ENCODE measurements around the gene DEFB132. TPM values are rescaled to one million over a fixed set of nuclear protein-coding genes. Genes with fewer than 3 reads are reported as not detected.
A peak's percentile ranks its signal among the peaks of the same experiment; 100 is the strongest.

Gene DEFB132
- total and polyA plus RNA-seq, 2 of the 13 experiments (the other 11 are each of a cell fraction or from before 2014, with no cell fraction given), result not detected

DNA sequence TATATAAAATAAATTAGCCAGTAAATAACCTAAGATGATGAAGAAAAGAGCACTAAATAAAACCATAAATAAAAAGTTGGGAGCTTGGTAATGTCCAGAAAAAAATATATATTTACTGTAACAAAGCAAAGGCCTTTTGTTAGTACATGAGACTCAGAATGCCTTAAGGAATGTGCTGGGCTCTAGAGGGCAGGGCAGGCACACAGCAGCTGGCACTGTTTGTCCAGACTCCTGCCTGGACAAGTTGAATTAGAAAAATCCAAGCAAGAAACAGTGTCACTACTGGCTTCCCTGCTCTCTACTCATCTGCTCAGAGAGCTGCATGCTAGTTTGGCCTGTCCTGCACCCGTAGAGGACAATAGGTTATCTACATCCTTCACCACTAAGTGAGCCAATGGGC lies 21.6 kb upstream of the DEFB132 start:
- Histone ChIP-seq H3K36me3 (replicated peaks in 1 of 2; ENCODE audit: control insufficient read depth in 1 of 2, insufficient read depth in 2 of 2, low read length in 2 of 2) (no peaks in the 10 kb centered on the region), H3K4me2 (ENCODE audit: low read depth, low read length) (no peak overlapping the region), H2AFZ (ENCODE audit: low read length) (no peak overlapping the region), H4K20me1 (ENCODE audit: insufficient read depth, low read length) (no peaks in the 10 kb centered on the region), H3K9ac (ENCODE audit: insufficient read depth, low read depth, low read length) (no peak overlapping the region), H3K4me3 (replicated peaks in 1 of 3; ENCODE audit: insufficient read depth in 1 of 3, low read depth in 2 of 3, low read length in 3 of 3) (no peak overlapping the region), H3K4me1 (ENCODE audit: insufficient read depth, low read length) (no peaks in the 10 kb centered on the region), H3K79me2 (ENCODE audit: insufficient read depth, low read length) (no peaks in the 10 kb centered on the region), H3K27me3 (ENCODE audit: control insufficient read depth in 1 of 2, insufficient read depth in 2 of 2, low read length in 2 of 2) (peaks cover 2 to 11% of the 10 kb centered on the region in 2 experiments; a peak in 3 of 5 replicates), H3K9me3 (ENCODE audit: low read length) (no peaks in the 10 kb centered on the region), H3K27ac (ENCODE audit: extremely low read length, insufficient read depth, low read length) (no peak overlapping the region)
- DNase-seq (ENCODE audit: low spot score) (no peak), FAIRE-seq (no peak), ATAC-seq (peak; percentile 77)
- intact Hi-C loops (cut with micrococcal nuclease; ENCODE audit: unreplicated experiment), result no loop called here
- TF ChIP-seq STAG1 (CRISPR knock-in tag; IDR thresholded peaks at IDR 0.05), result peak; percentile 58
- TF ChIP-seq HDAC1 (CRISPR knock-in tag; IDR thresholded peaks at IDR 0.05), result no peak
- peak; percentile 14; the same call in 1 of the 2 replicates for TF ChIP-seq SMC3 (IDR thresholded peaks at IDR 0.05; ENCODE audit: low read length)
- TF ChIP-seq, protein P1, sequence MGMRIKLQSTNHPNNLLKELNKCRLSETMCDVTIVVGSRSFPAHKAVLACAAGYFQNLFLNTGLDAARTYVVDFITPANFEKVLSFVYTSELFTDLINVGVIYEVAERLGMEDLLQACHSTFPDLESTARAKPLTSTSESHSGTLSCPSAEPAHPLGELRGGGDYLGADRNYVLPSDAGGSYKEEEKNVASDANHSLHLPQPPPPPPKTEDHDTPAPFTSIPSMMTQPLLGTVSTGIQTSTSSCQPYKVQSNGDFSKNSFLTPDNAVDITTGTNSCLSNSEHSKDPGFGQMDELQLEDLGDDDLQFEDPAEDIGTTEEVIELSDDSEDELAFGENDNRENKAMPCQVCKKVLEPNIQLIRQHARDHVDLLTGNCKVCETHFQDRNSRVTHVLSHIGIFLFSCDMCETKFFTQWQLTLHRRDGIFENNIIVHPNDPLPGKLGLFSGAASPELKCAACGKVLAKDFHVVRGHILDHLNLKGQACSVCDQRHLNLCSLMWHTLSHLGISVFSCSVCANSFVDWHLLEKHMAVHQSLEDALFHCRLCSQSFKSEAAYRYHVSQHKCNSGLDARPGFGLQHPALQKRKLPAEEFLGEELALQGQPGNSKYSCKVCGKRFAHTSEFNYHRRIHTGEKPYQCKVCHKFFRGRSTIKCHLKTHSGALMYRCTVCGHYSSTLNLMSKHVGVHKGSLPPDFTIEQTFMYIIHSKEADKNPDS (CRISPR knock-in tag; IDR thresholded peaks at IDR 0.05), result no peak
- TF ChIP-seq, protein P2, sequence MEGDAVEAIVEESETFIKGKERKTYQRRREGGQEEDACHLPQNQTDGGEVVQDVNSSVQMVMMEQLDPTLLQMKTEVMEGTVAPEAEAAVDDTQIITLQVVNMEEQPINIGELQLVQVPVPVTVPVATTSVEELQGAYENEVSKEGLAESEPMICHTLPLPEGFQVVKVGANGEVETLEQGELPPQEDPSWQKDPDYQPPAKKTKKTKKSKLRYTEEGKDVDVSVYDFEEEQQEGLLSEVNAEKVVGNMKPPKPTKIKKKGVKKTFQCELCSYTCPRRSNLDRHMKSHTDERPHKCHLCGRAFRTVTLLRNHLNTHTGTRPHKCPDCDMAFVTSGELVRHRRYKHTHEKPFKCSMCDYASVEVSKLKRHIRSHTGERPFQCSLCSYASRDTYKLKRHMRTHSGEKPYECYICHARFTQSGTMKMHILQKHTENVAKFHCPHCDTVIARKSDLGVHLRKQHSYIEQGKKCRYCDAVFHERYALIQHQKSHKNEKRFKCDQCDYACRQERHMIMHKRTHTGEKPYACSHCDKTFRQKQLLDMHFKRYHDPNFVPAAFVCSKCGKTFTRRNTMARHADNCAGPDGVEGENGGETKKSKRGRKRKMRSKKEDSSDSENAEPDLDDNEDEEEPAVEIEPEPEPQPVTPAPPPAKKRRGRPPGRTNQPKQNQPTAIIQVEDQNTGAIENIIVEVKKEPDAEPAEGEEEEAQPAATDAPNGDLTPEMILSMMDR (CRISPR knock-in tag; IDR thresholded peaks at IDR 0.05), result peak; percentile 52
- no peak for TF ChIP-seq MAFK (conservative IDR thresholded peaks at IDR 0.05 in 1 of 2, IDR thresholded peaks at IDR 0.05 in 1 of 2; ENCODE audit: low read length in 2 of 2)
- no peak for TF ChIP-seq ZNF460 (CRISPR knock-in tag; IDR thresholded peaks at IDR 0.05; ENCODE audit: borderline replicate concordance)
- TF ChIP-seq, protein P3, sequence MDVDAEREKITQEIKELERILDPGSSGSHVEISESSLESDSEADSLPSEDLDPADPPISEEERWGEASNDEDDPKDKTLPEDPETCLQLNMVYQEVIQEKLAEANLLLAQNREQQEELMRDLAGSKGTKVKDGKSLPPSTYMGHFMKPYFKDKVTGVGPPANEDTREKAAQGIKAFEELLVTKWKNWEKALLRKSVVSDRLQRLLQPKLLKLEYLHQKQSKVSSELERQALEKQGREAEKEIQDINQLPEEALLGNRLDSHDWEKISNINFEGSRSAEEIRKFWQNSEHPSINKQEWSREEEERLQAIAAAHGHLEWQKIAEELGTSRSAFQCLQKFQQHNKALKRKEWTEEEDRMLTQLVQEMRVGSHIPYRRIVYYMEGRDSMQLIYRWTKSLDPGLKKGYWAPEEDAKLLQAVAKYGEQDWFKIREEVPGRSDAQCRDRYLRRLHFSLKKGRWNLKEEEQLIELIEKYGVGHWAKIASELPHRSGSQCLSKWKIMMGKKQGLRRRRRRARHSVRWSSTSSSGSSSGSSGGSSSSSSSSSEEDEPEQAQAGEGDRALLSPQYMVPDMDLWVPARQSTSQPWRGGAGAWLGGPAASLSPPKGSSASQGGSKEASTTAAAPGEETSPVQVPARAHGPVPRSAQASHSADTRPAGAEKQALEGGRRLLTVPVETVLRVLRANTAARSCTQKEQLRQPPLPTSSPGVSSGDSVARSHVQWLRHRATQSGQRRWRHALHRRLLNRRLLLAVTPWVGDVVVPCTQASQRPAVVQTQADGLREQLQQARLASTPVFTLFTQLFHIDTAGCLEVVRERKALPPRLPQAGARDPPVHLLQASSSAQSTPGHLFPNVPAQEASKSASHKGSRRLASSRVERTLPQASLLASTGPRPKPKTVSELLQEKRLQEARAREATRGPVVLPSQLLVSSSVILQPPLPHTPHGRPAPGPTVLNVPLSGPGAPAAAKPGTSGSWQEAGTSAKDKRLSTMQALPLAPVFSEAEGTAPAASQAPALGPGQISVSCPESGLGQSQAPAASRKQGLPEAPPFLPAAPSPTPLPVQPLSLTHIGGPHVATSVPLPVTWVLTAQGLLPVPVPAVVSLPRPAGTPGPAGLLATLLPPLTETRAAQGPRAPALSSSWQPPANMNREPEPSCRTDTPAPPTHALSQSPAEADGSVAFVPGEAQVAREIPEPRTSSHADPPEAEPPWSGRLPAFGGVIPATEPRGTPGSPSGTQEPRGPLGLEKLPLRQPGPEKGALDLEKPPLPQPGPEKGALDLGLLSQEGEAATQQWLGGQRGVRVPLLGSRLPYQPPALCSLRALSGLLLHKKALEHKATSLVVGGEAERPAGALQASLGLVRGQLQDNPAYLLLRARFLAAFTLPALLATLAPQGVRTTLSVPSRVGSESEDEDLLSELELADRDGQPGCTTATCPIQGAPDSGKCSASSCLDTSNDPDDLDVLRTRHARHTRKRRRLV (CRISPR knock-in tag; IDR thresholded peaks at IDR 0.05), result no peak
- in situ Hi-C loops (cut with HindIII; ENCODE audit: extremely low pct_ligation_motif_present, low pct_unique_long_range_greater_than_20kb), result no loop called here
- POLR2A ChIA-PET, result no interaction called here
- 5% methylated on average over 1 of the region's 1 CpG for WGBS (ENCODE audit: low lambda C conversion rate)
- BruUV-seq (replicated peaks), result no TSS peak
- CTCF ChIA-PET (ENCODE audit: low intra/inter-chr PET ratio, low total read pairs), result no interaction called here

Data from HepG2 (cell line).